RKO (cell line): ENCODE data around the gene TRIM65.
"Not testable (repeated sequence)": the region's sequence is repeated elsewhere in the genome, so short reads cannot be mapped to it uniquely, and the experiment has no call there.

ENCODE experiments used
- DNase-seq: peaks from one replicate; pipeline ENCODE4 v3.0.0-alpha.2; 2016; ENCODE audit warnings: low spot score

Gene TRIM65

GRCh38 chr17:75895370-75896155 lies 1.2 kb downstream of the TRIM65 start:
- DNase-seq, result peak; percentile 73

- DNase-seq, result no peak
These were observed 2.6 kb downstream of the TRIM65 start for GRCh38 chr17:75894049-75894733.

- no peak for DNase-seq
These were observed 3.3 kb downstream of the TRIM65 start for GRCh38 chr17:75893305-75894048.

GRCh38 chr17:75892556-75893224 lies 4.1 kb downstream of the TRIM65 start:
- no peak for DNase-seq

DNA sequence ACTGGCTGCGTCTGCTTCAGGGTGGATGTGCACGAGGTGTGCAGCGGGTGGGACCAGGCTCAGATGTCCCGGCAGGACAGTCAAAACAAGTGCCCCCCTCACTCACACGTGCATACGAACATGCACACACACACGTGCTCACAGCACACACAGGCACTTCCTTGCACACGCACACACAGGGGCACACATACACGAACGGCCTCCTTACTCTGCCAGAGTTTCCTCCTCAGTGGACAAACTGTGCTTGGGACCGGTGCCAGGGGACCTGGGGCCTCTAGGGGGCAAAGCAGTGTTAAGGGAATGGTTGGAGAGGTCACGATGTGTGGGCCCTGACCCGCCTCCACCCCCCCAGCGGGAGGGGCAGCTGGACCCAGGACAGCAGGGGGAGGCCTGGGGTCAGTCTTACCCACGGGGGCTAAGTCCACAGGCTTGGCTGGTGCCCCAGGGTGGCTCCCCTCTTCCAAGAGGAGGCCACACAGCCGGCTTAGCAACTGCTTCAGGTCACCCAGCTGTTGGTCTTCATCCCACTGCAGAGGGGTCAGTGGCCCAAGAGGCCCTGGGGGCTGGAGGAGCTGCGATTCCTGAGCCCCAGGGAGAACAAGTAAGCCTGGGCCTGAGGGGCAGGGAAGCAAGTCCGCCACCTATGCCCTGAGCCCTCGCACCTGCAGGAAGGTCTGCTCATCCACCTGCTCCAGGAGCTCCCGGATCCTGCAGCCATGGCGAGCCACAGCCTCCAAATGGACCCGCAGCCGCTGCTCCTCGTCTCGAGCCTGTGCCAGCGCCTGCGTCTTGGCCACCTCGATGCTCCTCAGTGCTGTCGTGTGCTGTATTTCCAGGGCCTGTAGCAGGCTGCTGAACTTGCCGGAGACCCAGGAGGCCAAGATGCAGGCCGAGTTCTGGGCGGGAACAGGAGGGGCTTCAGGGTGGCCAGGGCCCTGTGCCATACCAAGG lies 4.9 kb downstream of the TRIM65 start:
- no peak for DNase-seq

DNA sequence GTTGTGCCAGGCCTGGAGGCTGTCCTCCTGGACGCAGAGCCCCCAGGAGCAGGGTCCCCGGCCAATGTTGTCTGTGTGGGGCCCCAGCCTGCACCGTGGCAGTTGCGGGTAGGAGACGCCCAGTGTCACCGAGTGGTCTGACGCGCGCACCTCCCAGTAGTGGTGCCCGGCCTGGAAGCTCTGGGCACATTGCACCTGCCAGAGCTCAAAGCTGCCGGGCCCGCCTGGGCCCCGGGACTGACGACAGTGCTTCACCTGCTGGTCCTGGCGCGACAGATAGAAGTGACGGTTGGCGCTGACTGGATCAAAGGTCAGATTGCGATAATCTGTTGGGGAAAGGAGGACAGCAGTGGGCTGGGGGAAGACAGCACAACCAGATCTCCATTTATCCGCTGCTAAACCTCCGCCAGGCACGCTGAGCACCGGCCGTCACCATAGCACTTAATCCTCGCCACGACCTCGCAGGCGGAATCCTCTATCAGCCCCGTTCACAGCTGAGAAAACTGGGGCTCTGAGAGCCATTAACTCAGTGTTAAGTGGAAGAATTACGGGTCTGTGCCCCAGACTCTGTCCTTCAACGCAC lies 5.6 kb downstream of the TRIM65 start:
- DNase-seq, result no peak

- peak; percentile 57 for DNase-seq
These were observed 7.3 kb downstream of the TRIM65 start for GRCh38 chr17:75889454-75889853.

DNA sequence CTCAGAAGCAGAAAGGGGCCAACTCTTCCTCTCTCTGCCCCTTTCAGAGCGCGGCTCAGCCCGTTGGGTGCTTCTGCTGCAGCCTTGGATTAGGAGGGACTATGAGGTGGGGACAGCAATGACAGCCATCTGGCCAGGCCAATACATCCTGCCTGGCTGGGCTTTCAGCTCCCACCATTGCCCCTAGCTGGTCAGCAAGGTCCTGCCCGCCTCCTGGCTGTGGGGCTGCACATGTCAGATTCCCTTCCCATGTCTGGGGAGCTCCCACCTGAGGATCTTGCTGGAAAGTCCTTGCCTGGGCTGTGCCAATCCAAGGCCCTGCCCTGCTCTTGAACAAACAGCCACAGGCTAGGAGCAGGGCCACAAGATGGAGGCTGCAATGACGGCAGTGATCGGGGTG lies 8.3 kb downstream of the TRIM65 start:
- DNase-seq, result no peak

GRCh38 chr17:75885860-75886259 lies 10.9 kb downstream of the TRIM65 start:
- not testable (repeated sequence) for DNase-seq

GRCh38 chr17:75885431-75885830 lies 11.3 kb downstream of the TRIM65 start:
- DNase-seq, result no peak

- DNase-seq, result no peak
These were observed 14.9 kb downstream of the TRIM65 start for GRCh38 chr17:75881678-75882454.

DNA sequence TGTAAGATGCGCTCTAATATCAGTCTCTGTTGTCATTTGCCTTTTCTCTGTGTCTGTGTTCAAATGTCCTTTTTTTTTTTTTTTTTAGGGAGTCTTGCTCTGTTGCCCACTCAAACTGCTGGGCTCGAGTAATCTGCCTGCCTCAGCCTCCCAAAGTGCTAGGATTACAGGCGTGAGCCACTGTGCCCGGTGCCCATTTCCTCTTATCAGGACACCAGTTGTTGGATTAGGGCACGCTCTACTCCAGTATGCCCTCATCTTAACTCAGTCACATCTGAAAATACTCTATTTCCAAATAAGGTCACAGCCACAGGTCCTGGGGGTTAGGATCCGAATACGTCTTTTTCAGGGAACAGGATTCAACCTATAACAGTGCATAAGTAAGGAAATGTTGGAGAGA lies 16.5 kb downstream of the TRIM65 start:
- DNase-seq, result no peak

DNA sequence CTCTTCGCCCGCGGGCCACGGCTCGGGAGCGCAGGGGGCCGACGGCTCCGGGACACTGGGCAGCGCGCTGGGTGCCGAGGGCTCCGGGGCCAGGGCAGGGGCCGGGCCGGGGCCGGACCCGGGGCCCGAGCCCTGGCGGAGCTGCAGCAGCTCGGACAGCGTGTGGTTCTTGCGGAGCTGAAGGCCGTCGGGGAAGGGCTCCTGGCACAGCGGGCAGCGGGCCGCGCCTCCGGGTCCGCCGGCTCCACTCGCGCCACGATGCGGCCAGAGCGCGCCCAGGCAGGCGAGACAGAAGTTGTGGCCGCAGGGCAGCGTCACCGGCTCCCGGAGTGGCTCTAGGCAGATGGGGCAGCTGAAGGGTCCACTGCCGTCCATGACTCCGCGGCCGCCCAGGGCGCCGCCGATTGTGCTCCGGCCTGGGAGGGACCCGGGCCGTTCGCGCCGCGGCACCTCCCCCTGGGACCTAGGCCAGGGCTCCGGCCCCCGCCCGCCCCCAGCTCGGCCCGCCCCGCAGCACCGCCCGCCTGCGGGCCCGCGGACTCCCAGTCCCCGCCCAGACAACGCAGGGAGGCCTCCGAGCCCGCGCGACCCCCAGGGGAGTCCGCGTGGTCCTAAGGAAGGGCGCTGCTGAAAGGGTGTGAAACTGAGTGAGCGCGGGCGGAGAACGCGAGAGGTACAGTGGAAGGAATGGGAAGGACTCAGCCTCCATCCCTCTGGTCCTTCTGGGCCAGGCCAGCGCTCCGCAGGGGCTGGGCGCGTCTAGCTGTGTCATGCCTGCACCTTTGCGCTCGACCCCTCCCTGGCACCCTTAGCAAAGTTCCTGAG lies 18.4 kb downstream of the TRIM65 start, which contains the start of gene TRIM47:
TRIM47 (minus strand) TSS at position 408 of the 825 bp plus-strand sequence; CDS start at position 375, 33 bp downstream.
- peak; percentile 76 for DNase-seq

DNA sequence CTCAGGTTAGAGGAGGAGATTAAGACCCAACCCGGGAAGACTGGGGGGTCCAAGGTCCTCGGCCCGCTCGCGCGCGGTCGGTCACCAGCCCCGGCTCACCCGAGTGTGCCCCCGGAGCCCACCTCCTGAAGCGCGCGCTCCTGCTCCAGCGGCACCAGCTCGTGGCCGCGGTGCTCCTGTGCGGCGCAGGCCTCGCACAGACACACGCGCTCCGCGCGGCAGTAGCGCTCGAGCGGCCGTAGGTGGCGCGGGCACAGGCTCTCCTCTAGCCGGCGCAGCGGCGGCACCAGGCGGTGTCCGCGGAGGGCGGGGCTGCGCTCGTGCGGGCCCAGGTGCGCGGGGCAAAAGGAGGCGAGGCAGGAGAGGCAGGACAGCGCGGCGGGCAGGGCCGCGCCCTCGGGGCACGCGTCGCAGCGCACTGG lies 19.0 kb downstream of the TRIM65 start:
- peak; percentile 77 for DNase-seq

DNA sequence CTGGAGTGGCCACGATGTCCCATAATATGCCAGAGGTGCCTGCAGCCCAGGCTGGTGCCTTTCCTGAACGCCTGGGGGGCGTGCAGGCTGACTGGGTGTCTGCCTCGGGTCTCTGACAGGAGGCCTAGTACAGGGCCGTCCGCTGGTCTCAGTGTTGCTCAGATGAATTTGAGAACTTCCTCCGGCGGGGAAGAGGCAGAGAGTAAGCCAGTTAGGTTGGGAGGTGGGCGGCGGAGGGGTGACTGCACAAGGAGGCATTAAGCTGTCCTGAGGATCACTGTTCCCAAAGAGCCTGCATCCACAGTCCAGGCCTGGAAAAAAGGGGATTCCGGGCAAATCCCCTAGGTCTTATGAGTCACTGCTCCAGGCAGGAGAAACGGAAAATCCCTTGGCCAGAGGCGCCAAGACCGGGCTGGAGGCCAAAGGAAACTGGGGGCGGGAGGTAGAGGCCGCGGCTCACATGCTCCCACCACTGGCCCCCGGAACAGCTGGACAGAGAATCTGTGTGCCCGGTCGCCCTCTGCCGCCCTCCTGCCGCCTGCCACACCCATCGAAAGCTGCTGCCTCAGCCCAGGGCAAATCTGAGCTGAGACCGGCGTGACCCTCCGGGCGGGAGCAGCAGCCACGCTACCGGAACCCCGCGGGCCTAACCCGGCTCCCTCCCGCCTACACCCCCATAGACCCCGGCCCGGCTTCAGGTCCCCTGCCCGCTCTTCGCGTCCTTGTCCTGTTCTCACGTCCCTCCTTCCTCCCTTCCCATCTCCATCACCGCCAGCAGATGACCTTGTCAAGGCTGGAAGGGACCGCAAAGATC lies 19.6 kb downstream of the TRIM65 start:
- peak; percentile 93 for DNase-seq

GRCh38 chr17:75876190-75876937 lies 20.4 kb downstream of the TRIM65 start:
- DNase-seq, result no peak

- no peak for DNase-seq
These were observed 20.9 kb downstream of the TRIM65 start for GRCh38 chr17:75875940-75876189.
